GM21737 (cell line): ENCODE results near the gene NLRP6.
"Not testable (repeated sequence)": the region's sequence is repeated elsewhere in the genome, so short reads cannot be mapped to it uniquely, and the experiment has no call there.

Experiments used
- ATAC-seq: cut with Tn5 transposase; IDR thresholded peaks from one replicate; pipeline ENCODE4 v1.9.1; 2021; ENCODE audit warnings: mild to moderate bottlenecking, moderate library complexity; ENCODE audit not compliant: unreplicated experiment

The NLRP6 gene

GRCh38 chr11:319121-319887 lies 41.1 kb downstream of the NLRP6 start:
- ATAC-seq, result peak; percentile 13

- not testable (repeated sequence) for ATAC-seq
Observed at GRCh38 chr11:319888-320273, 41.7 kb downstream of the NLRP6 start.

DNA sequence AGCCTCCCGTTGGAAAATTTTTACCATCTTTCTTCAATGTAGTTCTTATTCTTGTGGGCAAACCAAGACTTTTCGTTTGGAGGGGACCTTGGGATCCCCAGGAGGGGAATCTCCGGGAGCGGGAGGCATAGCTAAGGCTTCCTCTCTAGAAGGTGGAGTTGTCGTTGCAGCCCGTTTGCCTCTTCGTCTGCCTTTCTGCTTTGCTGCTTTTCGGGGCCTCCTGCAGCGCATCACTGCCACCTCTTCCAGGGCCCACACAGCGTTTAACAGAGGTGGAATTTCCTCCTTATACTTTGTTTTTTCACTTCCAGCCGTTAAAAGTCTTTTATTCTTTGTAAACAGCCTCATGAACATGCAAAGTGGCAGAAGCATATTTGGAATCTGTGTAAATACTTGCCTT lies 45.9 kb downstream of the NLRP6 start:
- no peak for ATAC-seq

DNA sequence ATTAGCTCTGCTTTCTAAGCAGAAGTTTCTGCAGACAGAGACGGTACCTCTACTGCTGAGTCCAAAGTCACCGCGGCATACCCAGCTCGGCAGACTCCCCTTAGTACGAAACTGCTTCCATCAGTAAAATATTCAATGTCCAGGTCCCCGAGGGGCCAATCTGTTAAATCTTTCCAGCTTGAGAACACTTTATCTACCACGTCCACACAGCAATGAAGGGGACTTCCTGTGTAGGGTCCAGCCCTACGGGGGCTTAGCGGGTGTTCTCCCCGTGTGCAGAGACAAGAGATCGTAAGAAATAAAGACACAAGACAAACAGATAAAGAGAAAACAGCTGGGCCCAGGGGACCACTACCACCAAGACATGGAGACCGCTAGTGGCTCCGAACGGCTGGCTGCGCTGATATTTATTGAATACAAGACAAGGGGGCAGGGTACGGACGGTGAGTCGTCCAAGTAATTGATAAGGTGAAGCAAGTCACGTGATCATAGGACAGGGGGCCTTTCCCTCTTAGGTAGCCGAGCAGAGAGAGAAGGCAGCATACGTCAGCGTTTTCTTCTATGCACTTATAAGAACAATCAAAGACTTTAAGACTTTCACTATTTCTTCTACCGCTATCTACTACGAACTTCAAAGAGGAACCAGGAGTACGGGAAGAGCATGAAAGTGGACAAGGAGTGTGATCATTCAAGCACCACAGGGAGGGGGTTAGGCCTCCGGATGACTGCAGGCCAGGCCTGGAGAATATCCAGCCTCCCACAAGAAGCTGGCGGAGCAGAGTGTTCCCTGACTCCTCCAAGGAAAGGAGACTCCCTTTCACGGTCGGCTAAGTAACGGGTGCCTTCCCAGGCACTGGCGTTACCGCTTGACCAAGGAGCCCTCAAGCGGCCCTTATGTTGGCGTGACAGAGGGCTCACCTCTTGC lies 46.6 kb downstream of the NLRP6 start:
- not testable (repeated sequence) for ATAC-seq

GRCh38 chr11:325796-326591 lies 47.8 kb downstream of the NLRP6 start:
- no peak for ATAC-seq

- no peak for ATAC-seq
Observed at GRCh38 chr11:326592-326841, 48.3 kb downstream of the NLRP6 start.

- peak; percentile 41 for ATAC-seq
Observed at GRCh38 chr11:326842-327580, 48.8 kb downstream of the NLRP6 start.

DNA sequence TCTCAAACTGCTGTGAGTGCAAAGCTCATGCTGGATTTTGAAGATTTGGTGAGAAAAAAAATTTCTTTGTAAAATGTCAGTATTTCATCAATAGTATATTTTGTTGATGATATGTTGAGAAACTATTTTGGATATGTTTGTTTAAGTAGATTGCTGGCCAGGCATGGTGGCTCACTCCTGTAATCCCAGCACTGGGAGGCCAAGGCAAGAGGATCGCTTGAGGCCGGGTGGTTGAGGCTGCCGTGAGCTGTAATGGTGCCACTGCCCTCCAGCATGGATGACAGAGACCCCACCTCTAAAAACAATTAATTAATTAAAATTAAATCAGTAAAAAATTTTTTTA lies 49.3 kb downstream of the NLRP6 start:
- no peak for ATAC-seq

- ATAC-seq, result no peak
Observed at GRCh38 chr11:328012-328411, 49.8 kb downstream of the NLRP6 start.

GRCh38 chr11:328516-329100 lies 50.4 kb downstream of the NLRP6 start:
- not testable (repeated sequence) for ATAC-seq

- no peak for ATAC-seq
Observed at GRCh38 chr11:329886-330253, 51.7 kb downstream of the NLRP6 start.

GRCh38 chr11:330307-330693 lies 52.1 kb downstream of the NLRP6 start:
- no peak for ATAC-seq

GRCh38 chr11:330694-331357 lies 52.6 kb downstream of the NLRP6 start:
- ATAC-seq, result no peak

GRCh38 chr11:331358-332060 lies 53.3 kb downstream of the NLRP6 start:
- no peak for ATAC-seq

DNA sequence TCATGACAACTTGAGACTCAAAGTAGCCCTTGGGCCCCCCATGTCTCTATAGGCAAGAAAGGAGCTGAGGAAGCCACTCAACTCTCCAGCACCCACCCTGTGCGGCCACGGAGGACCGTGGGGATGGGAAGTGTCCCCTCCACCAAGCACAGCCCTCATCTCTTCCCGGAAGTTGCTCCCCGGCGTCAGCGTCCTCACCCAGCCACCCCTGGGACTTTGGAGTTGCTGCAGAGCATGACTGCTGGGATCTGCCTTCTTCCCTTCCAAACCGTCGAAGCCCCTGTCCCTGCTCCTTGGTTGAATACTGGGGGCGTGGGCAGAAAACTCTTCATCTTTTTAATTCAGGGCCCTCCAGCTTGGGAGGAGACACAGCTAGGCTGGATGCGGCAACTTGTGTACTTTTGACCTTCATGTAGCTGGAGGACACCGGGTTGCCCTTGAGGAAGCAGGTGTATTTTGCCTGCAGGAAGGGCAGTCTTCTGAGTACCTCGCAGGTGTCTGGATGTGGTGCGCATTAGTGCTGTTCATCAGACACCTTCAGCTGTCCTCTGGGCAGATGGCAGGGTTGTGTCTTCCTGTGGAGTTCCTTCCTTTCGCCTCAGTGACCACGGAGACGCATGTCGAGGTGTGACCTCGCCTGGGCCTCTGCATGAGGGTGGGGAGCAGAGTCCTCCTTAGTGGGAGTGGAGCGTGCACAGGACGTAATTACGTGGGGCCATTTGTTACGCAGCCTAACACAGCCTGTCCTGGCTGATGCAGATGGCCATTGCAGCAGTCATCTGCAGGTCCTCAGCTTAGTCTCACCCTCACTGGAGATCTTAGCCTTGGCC lies 54.7 kb downstream of the NLRP6 start:
- no peak for ATAC-seq

DNA sequence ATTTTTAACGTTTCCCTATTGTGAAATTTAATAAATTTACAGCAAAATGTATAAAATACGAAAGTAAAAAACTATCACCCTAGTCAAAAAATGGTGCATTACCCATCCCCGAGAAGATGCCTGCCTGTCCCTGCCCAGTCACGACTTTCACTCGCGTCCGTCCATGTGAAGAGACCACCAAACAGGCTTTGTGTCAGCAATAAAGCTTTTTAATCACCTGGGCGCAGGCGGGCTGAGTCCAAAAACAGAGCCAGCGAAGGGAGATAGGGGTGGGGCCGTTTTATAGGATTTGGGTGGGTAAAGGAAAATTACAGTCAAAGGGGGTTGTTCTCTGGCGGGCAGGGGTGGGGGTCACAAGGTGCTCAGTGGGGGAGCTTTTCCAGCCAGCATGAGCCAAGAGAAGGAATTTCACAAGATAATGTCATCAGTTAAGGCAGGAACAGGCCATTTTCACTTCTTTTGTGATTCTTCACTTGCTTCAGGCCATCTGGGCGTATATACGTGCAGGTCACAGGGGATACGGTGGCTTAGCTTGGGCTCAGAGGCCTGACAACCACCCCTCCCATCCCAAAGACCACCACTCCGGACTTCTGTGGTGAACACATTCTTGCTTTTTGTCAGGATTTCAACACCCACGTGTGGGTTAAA lies 55.5 kb downstream of the NLRP6 start:
- ATAC-seq, result not testable (repeated sequence)

DNA sequence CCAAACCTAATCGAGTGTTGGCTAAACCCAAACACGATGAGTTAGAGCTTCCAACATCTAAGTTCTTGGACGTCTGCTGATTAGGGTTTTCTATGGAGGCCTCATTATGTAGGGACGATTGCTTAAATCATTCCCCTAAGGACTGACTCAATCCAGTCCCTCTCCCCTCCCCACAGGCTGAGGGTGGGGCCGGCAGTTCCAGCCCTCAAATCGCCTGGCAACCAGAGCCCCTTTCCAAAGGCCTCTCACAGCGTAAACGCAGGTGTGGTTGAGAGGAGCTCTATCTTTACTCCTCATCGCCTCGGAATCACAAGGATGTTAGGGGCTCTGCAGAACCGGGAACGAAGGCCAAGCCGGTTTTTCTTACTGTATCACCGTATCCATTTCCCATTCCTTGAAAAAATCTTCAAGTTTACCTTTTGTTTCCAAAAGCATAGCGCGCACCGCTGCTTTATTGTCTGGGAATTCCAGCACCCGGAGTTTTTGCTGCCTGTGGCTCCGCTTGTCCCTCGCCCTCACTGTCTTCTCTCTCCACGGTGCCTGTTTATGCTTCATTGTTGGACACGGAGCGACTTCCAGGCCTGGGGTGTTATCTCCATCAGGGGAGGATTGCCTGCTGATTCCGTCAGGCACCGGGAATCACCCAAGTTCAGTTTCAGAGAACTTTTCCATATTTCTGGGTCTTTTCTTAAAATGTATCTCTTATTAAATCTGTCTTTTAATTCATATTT lies 56.2 kb downstream of the NLRP6 start:
- no peak for ATAC-seq
